NCI-H2081 (cell line): ENCODE measurements around the gene CD93.

Experiments used
- DNase-seq, 2 experiments: peaks; one replicate each; lab custom pipeline; 2025; lab: John Stamatoyannopoulos, UW

Gene CD93

DNA sequence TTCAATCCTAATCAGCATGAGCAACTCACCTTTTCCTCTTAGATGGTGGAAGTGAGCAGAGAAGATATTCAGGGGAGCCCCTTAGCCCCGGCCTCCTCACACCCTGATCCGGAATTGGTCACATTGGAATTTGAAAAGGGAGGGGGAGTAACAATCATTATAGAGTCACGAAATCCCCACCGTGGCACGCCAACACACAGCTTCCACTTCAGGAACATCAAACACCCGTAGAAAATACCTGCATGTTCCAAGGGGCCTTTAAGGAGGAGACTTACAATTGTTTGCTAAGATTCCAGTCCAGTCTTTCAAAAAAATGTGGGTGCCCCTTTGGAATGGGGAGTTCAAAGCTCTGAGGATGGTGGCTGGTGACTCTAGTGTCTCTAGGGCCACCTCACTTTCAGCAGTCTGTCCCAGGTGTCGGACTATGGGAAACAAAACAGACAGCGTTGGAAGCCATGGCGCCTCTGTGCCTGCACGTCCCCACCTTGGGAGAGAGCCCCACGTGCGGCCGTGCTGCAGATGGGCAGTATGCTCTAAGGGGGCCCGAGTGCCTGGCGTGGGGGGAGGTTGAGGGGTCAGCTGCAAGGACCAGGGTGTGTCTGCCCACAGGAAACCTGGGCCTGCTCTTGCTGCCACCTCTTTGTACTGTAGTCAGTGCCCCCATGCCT is 2.4 kb downstream of the CD93 start:
- no peak for DNase-seq

DNA sequence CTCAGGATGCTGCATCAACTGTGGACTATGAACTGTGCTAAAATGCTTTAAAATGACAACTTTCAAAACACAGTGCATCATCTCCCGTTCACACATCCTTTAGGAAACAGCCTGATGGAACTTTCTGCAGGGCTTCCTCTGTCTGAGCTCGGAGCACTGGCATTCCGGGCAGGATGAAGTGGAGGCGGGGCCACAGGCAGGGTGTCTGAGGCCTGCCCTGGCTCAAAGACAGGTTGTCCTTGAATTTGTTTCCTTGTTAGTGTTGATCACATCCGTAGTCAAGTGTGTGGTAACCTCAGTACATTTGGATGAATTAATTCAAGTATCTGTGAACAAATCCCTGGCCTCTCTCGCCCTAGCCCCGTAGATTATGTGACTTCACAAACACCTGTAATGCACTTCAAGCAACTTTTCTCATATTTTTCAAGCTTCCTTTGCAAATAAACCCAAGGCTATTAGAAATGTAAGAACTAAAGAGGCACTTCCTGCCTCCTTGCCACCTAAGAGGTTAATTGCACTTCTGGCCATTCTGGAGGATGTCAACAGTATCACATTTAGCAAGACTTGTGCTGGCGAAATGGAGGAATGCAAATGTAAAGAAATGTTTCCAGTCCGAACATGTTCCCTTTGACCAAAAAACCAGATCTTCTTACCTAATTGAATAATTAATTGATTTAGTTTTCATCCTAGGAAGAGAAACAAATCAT is 3.1 kb downstream of the CD93 start:
- DNase-seq: no peak

GRCh38 chr20:23081263-23081819 is 4.8 kb downstream of the CD93 start:
- no peak for DNase-seq

- DNase-seq: no peak
Observed at GRCh38 chr20:23080521-23080920, 5.6 kb downstream of the CD93 start.

DNA sequence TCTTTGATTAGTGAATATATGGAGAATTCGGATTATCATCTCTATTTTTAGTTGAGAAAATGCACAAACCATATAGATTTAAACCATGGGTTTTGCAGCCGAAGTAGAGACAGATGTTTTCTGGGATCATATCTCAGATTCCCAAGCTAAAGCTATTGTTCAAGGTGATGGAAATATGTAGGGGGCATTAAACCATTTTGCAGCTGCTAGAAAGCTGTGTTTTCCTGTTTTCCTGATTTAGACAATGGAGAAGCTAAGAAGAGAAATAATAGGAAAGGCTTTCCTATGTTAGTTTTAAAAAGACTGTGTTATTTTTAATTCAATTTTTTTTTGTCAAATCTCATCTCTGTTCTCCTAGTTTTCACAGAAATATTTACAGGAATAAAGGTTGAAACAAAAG is 6.2 kb downstream of the CD93 start:
- DNase-seq: no peak

GRCh38 chr20:23079016-23079351 is 7.1 kb downstream of the CD93 start:
- peak in 1 of 2 experiments; percentile 85 for DNase-seq

DNA sequence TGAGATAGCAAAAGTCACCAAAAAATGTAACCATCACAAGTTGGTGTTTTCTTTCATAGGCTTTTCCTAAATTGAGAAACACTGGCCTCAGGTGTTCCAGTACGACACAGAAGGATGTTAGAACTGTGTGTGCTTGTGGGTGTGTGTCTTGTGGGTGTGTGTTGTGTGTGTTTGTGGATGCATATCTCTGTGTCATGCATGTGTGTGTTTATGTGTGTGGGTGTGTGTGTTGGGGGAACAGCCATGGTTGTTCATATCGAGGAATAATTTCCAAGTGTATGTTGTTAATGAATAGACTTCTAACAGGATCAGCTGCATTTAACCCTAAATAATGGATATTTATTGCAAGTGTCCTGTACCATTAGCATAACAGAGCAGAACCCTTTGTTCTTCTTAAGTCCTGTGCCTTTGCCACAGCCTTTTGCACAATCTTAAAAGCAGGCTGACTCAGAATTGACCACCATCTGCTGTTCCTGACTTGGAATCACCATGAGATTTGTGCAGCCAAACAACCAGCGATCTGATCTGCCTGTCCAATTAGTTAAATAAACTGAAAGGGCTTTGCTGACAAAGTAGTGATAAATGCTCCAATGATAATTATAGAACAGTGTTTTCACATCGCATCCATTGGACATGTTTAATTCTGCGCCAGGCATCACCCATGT is 7.6 kb downstream of the CD93 start:
- DNase-seq: peak in 1 of 2 experiments; percentile 84

DNA sequence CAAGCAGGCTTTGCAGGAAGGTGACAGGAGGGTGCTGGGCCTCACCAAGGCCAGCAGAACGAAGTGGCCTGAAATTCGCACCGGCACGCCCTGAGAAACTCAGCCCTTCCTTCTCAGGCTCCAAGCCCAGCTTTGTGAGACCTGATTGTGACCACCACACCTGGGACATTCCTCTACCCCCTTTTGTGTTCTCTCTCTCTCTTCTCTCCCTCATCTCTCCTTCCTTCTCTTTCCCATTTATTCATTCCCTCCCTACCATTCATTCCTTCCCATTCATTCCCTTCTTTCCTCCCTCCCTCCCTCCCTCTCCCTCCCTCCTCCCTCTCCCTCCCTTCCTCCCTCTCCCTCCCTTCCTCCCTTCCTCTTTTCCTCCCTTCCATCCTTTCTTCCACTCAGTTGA is 8.8 kb downstream of the CD93 start:
- DNase-seq: no peak

- no peak for DNase-seq
Observed at GRCh38 chr20:23074052-23074451, 12.1 kb downstream of the CD93 start.

DNA sequence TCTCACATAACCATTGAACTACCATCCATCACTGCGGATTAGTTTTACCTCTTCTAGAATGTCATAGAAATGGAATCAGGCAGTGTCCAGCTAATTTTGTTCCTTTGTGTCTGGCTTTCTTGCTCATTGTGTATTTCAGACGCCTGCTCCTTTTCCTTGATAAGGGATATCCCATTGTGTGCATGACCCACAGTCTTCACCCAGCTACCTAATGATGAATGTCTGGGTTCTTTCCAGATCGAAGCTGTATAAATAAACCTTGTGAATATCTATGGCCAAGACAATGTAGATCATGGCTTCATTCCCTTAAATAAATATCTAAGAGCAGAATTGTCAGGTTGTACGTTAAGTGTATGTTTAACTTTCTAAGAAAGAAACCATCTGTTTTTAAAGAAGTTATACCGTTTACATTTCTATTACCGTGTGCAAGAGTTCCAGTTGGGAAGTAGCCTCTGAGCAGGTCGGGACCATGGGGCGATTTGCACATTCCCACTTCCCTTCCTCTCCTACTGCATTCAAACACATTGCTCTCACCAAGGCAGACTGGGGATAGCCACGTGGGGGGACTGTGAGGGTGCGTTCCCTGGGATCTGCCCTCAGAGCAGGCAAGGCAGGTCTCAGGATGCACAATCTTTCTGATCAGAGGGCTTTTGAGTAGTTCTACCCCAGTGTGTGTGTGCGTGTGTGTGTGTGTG is 13.1 kb downstream of the CD93 start:
- no peak for DNase-seq

GRCh38 chr20:23071996-23072395 is 14.1 kb downstream of the CD93 start:
- DNase-seq: no peak

DNA sequence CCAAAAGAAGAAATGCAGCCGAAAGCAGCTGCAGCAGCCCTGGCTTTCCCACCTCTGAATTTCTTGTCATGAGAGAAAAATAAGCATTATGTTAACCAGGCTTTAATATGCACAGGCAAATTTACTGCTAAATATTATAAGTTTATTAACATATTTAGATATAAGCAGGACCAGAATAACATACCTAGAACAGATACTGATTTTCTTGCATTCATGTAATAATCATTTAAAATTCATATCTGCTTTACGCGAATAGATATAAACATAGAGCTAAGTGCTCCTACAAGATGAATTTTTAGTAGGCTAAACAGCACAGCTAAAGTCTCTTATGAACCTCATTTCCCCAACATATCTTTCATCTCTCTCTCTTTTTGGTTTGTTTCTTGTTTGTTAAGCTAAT is 14.7 kb downstream of the CD93 start:
- no peak for DNase-seq

GRCh38 chr20:23069108-23069507 is 17.0 kb downstream of the CD93 start:
- no peak for DNase-seq

GRCh38 chr20:23068283-23068682 is 17.8 kb downstream of the CD93 start:
- no peak for DNase-seq

GRCh38 chr20:23066772-23067171 is 19.4 kb downstream of the CD93 start:
- no peak for DNase-seq

DNA sequence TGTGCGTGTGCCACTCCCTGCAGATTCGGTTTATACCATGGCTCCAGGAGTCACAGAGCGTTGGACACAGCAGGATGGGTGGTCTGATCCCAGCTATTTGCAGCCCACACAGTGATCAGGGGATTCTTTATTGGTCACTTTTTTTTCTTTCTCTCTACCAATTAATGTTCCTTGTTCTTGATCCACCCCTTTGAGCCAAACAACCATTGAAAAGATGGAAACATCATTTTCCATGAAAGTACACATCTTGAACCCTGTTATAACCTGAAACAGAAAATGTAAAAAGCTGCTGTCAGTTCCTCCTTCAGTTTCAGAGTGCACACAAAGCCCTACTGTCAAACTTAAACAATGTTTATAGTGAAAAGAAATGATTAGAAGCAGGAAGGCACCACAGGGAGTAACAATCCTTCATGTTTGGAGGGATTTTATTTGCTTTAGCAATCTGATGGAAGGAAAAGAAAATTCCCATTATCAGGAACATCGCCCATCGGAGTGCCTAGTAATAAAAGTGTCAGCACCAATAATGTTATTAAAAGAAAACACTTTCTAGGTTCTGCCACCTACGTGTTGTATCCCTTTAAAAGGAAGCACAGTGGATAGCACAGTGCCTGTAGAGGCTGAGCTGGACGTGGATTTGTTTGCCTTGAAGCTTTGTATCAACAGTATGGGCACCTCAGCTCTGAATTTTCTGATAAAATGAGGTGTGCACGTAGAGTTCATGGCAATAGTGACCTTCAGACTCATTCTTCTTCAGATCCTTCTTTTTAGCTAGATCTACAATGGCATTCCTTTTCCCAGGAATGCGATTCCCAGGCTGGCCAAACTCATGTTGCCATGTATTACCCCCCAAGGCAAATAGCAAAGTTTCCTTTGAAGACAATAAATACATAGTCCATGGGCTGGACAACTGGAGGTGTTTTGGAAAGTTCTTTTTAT is 20.6 kb downstream of the CD93 start:
- DNase-seq: no peak

- DNase-seq: no peak
Observed at GRCh38 chr20:23063581-23063980, 22.5 kb downstream of the CD93 start.

GRCh38 chr20:23063168-23063567 is 23.0 kb downstream of the CD93 start:
- no peak for DNase-seq

- DNase-seq: no peak
Observed at GRCh38 chr20:23062632-23063031, 23.5 kb downstream of the CD93 start.

DNA sequence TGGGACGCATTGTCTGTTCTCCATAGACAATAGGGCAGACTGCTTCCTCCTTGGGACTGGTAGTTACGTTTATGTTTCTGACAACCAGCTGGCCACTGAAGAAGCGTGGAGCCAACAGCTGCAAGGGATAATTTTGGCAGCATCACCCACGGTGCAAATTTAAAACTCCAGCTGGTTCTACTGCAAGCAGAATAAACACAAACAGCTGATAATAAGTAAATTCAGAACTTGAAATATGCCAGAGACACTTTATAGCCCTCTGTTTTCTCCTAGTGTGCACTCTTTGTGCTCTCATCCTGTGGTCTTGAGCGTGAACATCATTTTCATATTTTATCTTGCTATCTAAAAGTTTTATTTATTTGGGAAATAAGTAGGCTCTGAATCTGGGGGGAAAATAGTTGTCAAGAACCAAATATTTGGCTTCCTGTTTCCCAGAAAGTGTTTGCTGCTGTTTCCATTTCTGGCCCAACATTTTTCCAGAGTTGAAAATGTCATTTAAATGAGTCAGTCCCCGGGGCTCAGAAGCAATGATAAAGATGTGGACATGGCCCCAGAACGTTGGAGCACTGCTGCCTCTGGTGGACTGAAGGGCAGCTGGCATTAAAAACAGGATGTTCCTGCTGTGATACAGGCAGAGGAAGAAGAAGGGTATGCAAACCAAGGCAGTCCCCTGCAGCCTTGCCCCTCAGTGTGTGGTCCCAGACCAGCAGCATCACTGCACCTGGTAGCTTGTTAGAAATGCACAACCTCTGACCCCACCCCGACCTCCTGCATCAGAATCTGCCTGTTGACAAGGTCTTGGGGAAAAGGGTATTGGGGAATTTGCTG is 24.2 kb downstream of the CD93 start:
- DNase-seq: peak; percentile 15 to 70
